ENCODE results near the gene PTPRN2.

- no peak for TF ChIP-seq ARNT (IDR thresholded peaks at IDR 0.05)
- no peak for TF ChIP-seq TARDBP (IDR thresholded peaks at IDR 0.05)
- no peak for TF ChIP-seq SP1 (IDR thresholded peaks at IDR 0.05)
- TF ChIP-seq PKNOX1 (IDR thresholded peaks at IDR 0.05): no peak
- TF ChIP-seq BHLHE40 (IDR thresholded peaks at IDR 0.05; ENCODE audit: borderline replicate concordance): no peak
- no peak for TF ChIP-seq SUZ12 (IDR thresholded peaks at IDR 0.05)
Observed at GRCh38 chr7:157973971-157974677, 613.5 kb downstream of the PTPRN2 start.
